Measurements from ENCODE around the gene ACTR2. TPM values are rescaled to one million over a fixed set of nuclear protein-coding genes. Genes with fewer than 3 reads are reported as not detected.

The ACTR2 gene
- total and polyA plus RNA-seq, 2 of the 13 experiments (the other 11 are each of a cell fraction or from before 2014, with no cell fraction given): 51.2 to 100 TPM

DNA sequence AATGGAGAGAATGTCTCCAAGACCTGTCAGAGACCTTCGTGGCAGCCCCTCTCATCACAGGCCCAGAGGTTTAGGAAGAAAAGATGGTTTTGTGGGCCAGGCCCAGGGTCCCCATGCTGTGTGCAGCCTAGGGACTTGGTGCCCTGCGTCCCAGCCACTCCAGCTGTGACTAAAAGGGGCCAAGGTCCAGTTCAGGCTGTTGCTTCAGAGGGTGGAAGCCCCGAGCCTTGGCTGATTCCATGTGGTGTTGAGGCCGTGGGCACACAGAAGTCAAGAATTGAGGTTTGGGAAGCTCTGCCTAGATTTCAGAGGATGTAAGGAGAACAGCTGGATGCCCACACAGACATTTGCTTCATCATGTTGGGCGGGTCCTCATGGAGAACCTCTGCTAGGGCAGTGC, 45.1 kb upstream of the ACTR2 start (continued):
- TF ChIP-seq, protein P1, sequence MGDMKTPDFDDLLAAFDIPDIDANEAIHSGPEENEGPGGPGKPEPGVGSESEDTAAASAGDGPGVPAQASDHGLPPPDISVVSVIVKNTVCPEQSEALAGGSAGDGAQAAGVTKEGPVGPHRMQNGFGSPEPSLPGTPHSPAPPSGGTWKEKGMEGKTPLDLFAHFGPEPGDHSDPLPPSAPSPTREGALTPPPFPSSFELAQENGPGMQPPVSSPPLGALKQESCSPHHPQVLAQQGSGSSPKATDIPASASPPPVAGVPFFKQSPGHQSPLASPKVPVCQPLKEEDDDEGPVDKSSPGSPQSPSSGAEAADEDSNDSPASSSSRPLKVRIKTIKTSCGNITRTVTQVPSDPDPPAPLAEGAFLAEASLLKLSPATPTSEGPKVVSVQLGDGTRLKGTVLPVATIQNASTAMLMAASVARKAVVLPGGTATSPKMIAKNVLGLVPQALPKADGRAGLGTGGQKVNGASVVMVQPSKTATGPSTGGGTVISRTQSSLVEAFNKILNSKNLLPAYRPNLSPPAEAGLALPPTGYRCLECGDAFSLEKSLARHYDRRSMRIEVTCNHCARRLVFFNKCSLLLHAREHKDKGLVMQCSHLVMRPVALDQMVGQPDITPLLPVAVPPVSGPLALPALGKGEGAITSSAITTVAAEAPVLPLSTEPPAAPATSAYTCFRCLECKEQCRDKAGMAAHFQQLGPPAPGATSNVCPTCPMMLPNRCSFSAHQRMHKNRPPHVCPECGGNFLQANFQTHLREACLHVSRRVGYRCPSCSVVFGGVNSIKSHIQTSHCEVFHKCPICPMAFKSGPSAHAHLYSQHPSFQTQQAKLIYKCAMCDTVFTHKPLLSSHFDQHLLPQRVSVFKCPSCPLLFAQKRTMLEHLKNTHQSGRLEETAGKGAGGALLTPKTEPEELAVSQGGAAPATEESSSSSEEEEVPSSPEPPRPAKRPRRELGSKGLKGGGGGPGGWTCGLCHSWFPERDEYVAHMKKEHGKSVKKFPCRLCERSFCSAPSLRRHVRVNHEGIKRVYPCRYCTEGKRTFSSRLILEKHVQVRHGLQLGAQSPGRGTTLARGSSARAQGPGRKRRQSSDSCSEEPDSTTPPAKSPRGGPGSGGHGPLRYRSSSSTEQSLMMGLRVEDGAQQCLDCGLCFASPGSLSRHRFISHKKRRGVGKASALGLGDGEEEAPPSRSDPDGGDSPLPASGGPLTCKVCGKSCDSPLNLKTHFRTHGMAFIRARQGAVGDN (CRISPR knock-in tag; IDR thresholded peaks at IDR 0.05): peak; percentile 67
- TF ChIP-seq, protein P2, sequence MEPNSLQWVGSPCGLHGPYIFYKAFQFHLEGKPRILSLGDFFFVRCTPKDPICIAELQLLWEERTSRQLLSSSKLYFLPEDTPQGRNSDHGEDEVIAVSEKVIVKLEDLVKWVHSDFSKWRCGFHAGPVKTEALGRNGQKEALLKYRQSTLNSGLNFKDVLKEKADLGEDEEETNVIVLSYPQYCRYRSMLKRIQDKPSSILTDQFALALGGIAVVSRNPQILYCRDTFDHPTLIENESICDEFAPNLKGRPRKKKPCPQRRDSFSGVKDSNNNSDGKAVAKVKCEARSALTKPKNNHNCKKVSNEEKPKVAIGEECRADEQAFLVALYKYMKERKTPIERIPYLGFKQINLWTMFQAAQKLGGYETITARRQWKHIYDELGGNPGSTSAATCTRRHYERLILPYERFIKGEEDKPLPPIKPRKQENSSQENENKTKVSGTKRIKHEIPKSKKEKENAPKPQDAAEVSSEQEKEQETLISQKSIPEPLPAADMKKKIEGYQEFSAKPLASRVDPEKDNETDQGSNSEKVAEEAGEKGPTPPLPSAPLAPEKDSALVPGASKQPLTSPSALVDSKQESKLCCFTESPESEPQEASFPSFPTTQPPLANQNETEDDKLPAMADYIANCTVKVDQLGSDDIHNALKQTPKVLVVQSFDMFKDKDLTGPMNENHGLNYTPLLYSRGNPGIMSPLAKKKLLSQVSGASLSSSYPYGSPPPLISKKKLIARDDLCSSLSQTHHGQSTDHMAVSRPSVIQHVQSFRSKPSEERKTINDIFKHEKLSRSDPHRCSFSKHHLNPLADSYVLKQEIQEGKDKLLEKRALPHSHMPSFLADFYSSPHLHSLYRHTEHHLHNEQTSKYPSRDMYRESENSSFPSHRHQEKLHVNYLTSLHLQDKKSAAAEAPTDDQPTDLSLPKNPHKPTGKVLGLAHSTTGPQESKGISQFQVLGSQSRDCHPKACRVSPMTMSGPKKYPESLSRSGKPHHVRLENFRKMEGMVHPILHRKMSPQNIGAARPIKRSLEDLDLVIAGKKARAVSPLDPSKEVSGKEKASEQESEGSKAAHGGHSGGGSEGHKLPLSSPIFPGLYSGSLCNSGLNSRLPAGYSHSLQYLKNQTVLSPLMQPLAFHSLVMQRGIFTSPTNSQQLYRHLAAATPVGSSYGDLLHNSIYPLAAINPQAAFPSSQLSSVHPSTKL (CRISPR knock-in tag; IDR thresholded peaks at IDR 0.05): peak; percentile 51
- TF ChIP-seq ZFAT (CRISPR knock-in tag; conservative IDR thresholded peaks at IDR 0.05) (no peak), CBX5 (CRISPR knock-in tag; IDR thresholded peaks at IDR 0.05; ENCODE audit: borderline replicate concordance) (0 out of 2 replicates have a peak, but pooled peaks have one; percentile 20), ZNF781 (CRISPR knock-in tag; IDR thresholded peaks at IDR 0.05; ENCODE audit: borderline replicate concordance, not compliant biosample characterization) (peak; percentile 33), NONO (IDR thresholded peaks at IDR 0.05) (no peak), NONO (CRISPR knock-in tag; conservative IDR thresholded peaks at IDR 0.05) (0 out of 2 replicates have a peak, but pooled peaks have one; percentile 41), GPN1 (CRISPR knock-in tag; IDR thresholded peaks at IDR 0.05; ENCODE audit: borderline replicate concordance) (no peak), ZNF766 (CRISPR knock-in tag; IDR thresholded peaks at IDR 0.05; ENCODE audit: borderline replicate concordance) (no peak)
- TF ChIP-seq, protein P3, sequence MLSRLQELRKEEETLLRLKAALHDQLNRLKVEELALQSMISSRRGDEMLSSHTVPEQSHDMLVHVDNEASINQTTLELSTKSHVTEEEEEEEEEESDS (CRISPR knock-in tag; IDR thresholded peaks at IDR 0.05; ENCODE audit: borderline replicate concordance): no peak
- TF ChIP-seq, protein P4, sequence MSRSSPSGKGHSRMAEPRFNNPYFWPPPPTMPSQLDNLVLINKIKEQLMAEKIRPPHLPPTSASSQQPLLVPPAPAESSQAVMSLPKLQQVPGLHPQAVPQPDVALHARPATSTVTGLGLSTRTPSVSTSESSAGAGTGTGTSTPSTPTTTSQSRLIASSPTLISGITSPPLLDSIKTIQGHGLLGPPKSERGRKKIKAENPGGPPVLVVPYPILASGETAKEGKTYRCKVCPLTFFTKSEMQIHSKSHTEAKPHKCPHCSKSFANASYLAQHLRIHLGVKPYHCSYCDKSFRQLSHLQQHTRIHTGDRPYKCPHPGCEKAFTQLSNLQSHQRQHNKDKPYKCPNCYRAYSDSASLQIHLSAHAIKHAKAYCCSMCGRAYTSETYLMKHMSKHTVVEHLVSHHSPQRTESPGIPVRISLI (CRISPR knock-in tag; IDR thresholded peaks at IDR 0.05; ENCODE audit: borderline replicate concordance): peak; percentile 35; the same call in 1 of the 2 replicates
- TF ChIP-seq, protein P5, sequence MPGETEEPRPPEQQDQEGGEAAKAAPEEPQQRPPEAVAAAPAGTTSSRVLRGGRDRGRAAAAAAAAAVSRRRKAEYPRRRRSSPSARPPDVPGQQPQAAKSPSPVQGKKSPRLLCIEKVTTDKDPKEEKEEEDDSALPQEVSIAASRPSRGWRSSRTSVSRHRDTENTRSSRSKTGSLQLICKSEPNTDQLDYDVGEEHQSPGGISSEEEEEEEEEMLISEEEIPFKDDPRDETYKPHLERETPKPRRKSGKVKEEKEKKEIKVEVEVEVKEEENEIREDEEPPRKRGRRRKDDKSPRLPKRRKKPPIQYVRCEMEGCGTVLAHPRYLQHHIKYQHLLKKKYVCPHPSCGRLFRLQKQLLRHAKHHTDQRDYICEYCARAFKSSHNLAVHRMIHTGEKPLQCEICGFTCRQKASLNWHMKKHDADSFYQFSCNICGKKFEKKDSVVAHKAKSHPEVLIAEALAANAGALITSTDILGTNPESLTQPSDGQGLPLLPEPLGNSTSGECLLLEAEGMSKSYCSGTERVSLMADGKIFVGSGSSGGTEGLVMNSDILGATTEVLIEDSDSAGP (CRISPR knock-in tag; IDR thresholded peaks at IDR 0.05; ENCODE audit: borderline replicate concordance): 0 out of 2 replicates have a peak, but pooled peaks have one; percentile 30
- TF ChIP-seq, protein P6, sequence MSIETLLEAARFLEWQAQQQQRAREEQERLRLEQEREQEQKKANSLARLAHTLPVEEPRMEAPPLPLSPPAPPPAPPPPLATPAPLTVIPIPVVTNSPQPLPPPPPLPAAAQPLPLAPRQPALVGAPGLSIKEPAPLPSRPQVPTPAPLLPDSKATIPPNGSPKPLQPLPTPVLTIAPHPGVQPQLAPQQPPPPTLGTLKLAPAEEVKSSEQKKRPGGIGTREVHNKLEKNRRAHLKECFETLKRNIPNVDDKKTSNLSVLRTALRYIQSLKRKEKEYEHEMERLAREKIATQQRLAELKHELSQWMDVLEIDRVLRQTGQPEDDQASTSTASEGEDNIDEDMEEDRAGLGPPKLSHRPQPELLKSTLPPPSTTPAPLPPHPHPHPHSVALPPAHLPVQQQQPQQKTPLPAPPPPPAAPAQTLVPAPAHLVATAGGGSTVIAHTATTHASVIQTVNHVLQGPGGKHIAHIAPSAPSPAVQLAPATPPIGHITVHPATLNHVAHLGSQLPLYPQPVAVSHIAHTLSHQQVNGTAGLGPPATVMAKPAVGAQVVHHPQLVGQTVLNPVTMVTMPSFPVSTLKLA (IDR thresholded peaks at IDR 0.05): no peak

Measured in HepG2 (cell line).